OCI-LY7 (cell line): ENCODE data around the gene FBXW11. TPM values are rescaled to one million over a fixed set of nuclear protein-coding genes. Genes with fewer than 3 reads are reported as not detected.

Experiments
- BruUV-seq: library from RNA; stranded (reverse); fragments of 400-500 nt; replicated peaks from 2 replicates; lab custom pipeline; 2021; lab: Mats Ljungman, UMichigan
- CTCF ChIA-PET: fragments of 300-600 bp; sonication (Branson Sonifier 250); formaldehyde crosslinking; loops from one replicate; lab custom pipeline; 2022; ENCODE audit warnings: antibody characterized with exemption; ENCODE audit not compliant: unreplicated experiment; lab: Charles Lee
- POLR2A ChIA-PET: fragments of 300-600 bp; sonication (Branson Sonifier 250); formaldehyde crosslinking; loops from one replicate; lab custom pipeline; 2022; ENCODE audit warnings: antibody characterized with exemption; lab: Charles Lee
- DNase-seq: peaks from one replicate; pipeline ENCODE4 v3.0.0-alpha.2; 2015; ENCODE audit warnings: low spot score
- H2AFZ ChIP-seq: fragments of 200-600 bp; sonication (generic), shearing (Covaris generic); 2 replicates; pipeline ENCODE4 v1.6.1; 2014; ENCODE audit warnings: mild to moderate bottlenecking, antibody characterized with exemption, low read length, moderate library complexity
- H3K27ac ChIP-seq: fragments of 200-600 bp; sonication (generic); 2 replicates; pipeline ENCODE4 v1.5.1; 2014; ENCODE audit warnings: mixed run types, low read depth, mild to moderate bottlenecking, moderate library complexity, low read length, inconsistent platforms; ENCODE audit not compliant: poor library complexity, severe bottlenecking
- H3K36me3 ChIP-seq: fragments of 200-600 bp; sonication (generic); 2 replicates; pipeline ENCODE4 v1.6.1; 2014; ENCODE audit warnings: mild to moderate bottlenecking, antibody characterized with exemption, low read length, moderate library complexity, mixed read lengths; ENCODE audit not compliant: insufficient read depth
- H3K4me1 ChIP-seq: fragments of 200-600 bp; sonication (generic); 2 replicates; pipeline ENCODE4 v1.5.1; 2014; ENCODE audit warnings: mild to moderate bottlenecking, low read length; ENCODE audit not compliant: insufficient read depth, poor library complexity, severe bottlenecking
- H3K4me2 ChIP-seq: fragments of 200-600 bp; sonication (generic); 2 replicates; pipeline ENCODE4 v1.6.1; 2014; ENCODE audit warnings: mild to moderate bottlenecking, low read length
- H3K4me3 ChIP-seq: fragments of 200-600 bp; sonication (generic); 2 replicates; pipeline ENCODE4 v1.5.1; 2014; ENCODE audit warnings: mild to moderate bottlenecking, low read depth, low read length; ENCODE audit not compliant: poor library complexity, severe bottlenecking
- H3K79me2 ChIP-seq: fragments of 200-600 bp; sonication (generic); 2 replicates; pipeline ENCODE4 v1.6.1; 2016; ENCODE audit warnings: low read depth, mild to moderate bottlenecking, low read length, moderate library complexity, mixed read lengths; ENCODE audit not compliant: insufficient read depth
- H3K9me2 ChIP-seq: fragments of 200-600 bp; sonication (generic); 2 replicates; pipeline ENCODE4 v1.6.1; 2016; ENCODE audit warnings: mild to moderate bottlenecking, low read length, mixed read lengths; ENCODE audit not compliant: insufficient read depth
- H3K9me3 ChIP-seq: fragments of 200-600 bp; sonication (generic); 2 replicates; pipeline ENCODE4 v1.6.1; 2014; ENCODE audit warnings: mild to moderate bottlenecking, mixed run types, low read length, mixed read lengths
- H4K20me1 ChIP-seq: fragments of 200-600 bp; sonication (generic); 2 replicates; pipeline ENCODE4 v1.6.1; 2014; ENCODE audit warnings: mild to moderate bottlenecking, antibody characterized with exemption, low read length, moderate library complexity, mixed read lengths; ENCODE audit not compliant: insufficient read depth
- CTCF ChIP-seq: fragments of 200-600 bp; sonication (generic); conservative IDR thresholded peaks from 2 replicates; pipeline ENCODE4 v1.5.1; 2014; ENCODE audit warnings: mild to moderate bottlenecking, antibody characterized with exemption, low read length, moderate library complexity, mixed read lengths
- EZH2phosphoT487 ChIP-seq: fragments of 200-600 bp; sonication (generic); IDR thresholded peaks from 2 replicates; pipeline ENCODE4 v1.6.1; 2018; ENCODE audit warnings: low read depth, borderline replicate concordance, mild to moderate bottlenecking, mixed run types, antibody characterized with exemption, low read length, moderate library complexity, mixed read lengths
- intact Hi-C: fragments of 100-400 bp; cut with micrococcal nuclease; formaldehyde crosslinking; loops from one replicate; pipeline ENCODE4 v1.10.0; 2022; ENCODE audit not compliant: unreplicated experiment
- total RNA-seq, 2 experiments: library from RNA; depleted of rRNA in 1 of 2; stranded (reverse); fragments of >200 nt in 1 of 2; shearing (Covaris generic) in 1 of 2; gene quantifications; 2 replicates each; pipeline ENCODE4 v1.2.3, GENCODE V29; 2014 to 2022

The FBXW11 gene
- total RNA-seq, 2 experiments from 2014 or later, result 33.0 to 51.5 TPM

DNA sequence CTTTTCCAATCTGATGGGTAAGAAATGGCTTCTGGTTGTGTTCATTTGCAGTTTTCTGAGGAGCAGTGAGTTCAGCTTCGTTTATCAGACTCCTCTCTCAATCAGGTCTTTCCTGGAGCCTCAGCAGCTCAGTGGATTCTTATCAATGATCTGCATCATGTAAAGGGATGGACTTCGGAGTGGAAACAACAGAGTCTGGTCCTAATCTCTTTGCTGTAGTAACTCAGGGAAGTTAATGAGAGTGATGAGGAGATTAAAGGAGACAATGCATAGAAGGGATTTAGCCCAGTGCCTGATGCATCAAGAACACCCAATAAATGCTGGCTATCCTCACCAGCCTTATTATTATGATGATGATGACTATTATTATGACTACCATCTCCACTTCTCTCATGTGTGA is 173.7 kb downstream of the FBXW11 start:
- BruUV-seq, result no TSS peak
- CTCF ChIA-PET, result no interaction called here
- DNase-seq, result no peak

DNA sequence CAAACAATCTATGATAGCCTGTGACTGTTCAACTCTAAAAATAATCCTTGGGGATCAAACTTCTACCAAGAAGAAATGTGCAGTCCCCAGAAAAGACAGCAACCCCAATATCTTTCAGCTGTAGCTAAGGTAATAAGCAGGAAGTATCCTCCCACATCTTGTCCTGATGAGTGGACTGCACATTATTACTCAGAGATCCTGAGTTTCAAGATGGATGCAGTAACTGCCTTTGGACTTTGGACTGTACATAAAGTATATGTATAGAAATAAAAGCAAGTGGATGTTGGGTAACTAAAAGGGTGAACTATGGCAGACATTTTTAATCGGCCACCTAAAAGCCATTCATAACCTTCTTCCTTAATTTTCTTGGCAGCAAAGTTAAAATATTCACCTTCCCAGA is 175.8 kb downstream of the FBXW11 start:
- Histone ChIP-seq H3K4me3 (no peak overlapping the region), H4K20me1 (no peaks in the 10 kb centered on the region), H3K36me3 (no peaks in the 10 kb centered on the region), H3K9me3 (no peaks in the 10 kb centered on the region), H3K9me2 (no peaks in the 10 kb centered on the region), H3K79me2 (no peaks in the 10 kb centered on the region), H3K27ac (no peak overlapping the region), H2AFZ (no peak overlapping the region), H3K4me2 (no peak overlapping the region), H3K4me1 (no peaks in the 10 kb centered on the region)
- ChIA-PET POLR2A (interaction anchor here (0.7 kb wide), 1 partner anchor 274 kb away, joined by 3 read pairs; no protein-coding TSS in a partner anchor), CTCF (interaction anchor here (0.6 kb wide), 1 partner anchor 1397 kb away, joined by 3 read pairs; no protein-coding TSS in a partner anchor)
- no peak for TF ChIP-seq EZH2phosphoT487
- TF ChIP-seq CTCF, result no peak
- no peak for DNase-seq
- intact Hi-C loops, result no loop called here
- no TSS peak for BruUV-seq

More for the DNA sequence above, 173.7 kb downstream of the FBXW11 start:
- Histone ChIP-seq H2AFZ (no peak overlapping the region), H4K20me1 (no peaks in the 10 kb centered on the region), H3K36me3 (no peaks in the 10 kb centered on the region), H3K4me1 (no peaks in the 10 kb centered on the region), H3K27ac (no peak overlapping the region), H3K9me3 (no peaks in the 10 kb centered on the region), H3K9me2 (no peaks in the 10 kb centered on the region), H3K4me3 (no peak overlapping the region), H3K4me2 (no peak overlapping the region), H3K79me2 (no peaks in the 10 kb centered on the region)
- POLR2A ChIA-PET, result interaction anchor here (0.5 kb wide), 1 partner anchor 1533 kb away, joined by 4 read pairs; no protein-coding TSS in a partner anchor
- intact Hi-C loops, result no loop called here
- TF ChIP-seq EZH2phosphoT487, result no peak
- TF ChIP-seq CTCF, result no peak

GRCh38 chr5:171827162-171827561 is 179.3 kb downstream of the FBXW11 start:
- no peak overlapping the region for H3K4me2 ChIP-seq
- no peaks in the 10 kb centered on the region for H3K36me3 ChIP-seq
- H3K27ac ChIP-seq, result no peak overlapping the region
- BruUV-seq, result no TSS peak
- no peak for DNase-seq
- no peak overlapping the region for H2AFZ ChIP-seq
- no peaks in the 10 kb centered on the region for H3K4me1 ChIP-seq
- ChIA-PET CTCF (no interaction called here), POLR2A (no interaction called here)
- H3K9me2 ChIP-seq, result no peaks in the 10 kb centered on the region
- TF ChIP-seq EZH2phosphoT487 (no peak), CTCF (no peak)
- H3K79me2 ChIP-seq, result no peaks in the 10 kb centered on the region
- no peaks in the 10 kb centered on the region for H4K20me1 ChIP-seq
- H3K4me3 ChIP-seq, result no peak overlapping the region
- no peaks in the 10 kb centered on the region for H3K9me3 ChIP-seq
- intact Hi-C loops, result no loop called here
